Central memory CD8-positive, alpha-beta T cell (primary cell): ENCODE data around the gene HES5.

Experiments used
- ATAC-seq: fragments of 150-1000 bp; cut with Tn5 transposase; replicated peaks from 2 replicates; pipeline ENCODE4 v1.10.0; 2022; ENCODE audit warnings: mild to moderate bottlenecking, moderate FRiP score, moderate number of reproducible peaks; ENCODE audit not compliant: poor library complexity, severe bottlenecking; ENCODE audit errors: extremely low read depth
- DNase-seq, 2 donors: peaks; one replicate each; pipeline ENCODE4 v3.0.0; 2021; ENCODE audit warnings: low spot score in 2 of 2
- H3K27ac Mint-ChIP-seq: one replicate; pipeline ENCODE4 v1.8.0; 2022; ENCODE audit warnings: low read depth, mild to moderate bottlenecking, moderate library complexity, mixed read lengths
- H3K27me3 Mint-ChIP-seq: one replicate; pipeline ENCODE4 v1.8.0; 2022; ENCODE audit warnings: mixed read lengths
- H3K36me3 Mint-ChIP-seq: one replicate; pipeline ENCODE4 v1.8.0; 2022; ENCODE audit warnings: mild to moderate bottlenecking, moderate library complexity, mixed read lengths; ENCODE audit not compliant: insufficient read depth
- H3K4me1 Mint-ChIP-seq: one replicate; pipeline ENCODE4 v1.8.0; 2022; ENCODE audit warnings: mixed read lengths
- H3K4me3 Mint-ChIP-seq: one replicate; pipeline ENCODE4 v1.8.0; 2022; ENCODE audit warnings: mild to moderate bottlenecking, moderate library complexity, mixed read lengths
- H3K9me3 Mint-ChIP-seq: one replicate; pipeline ENCODE4 v1.8.0; 2022; ENCODE audit warnings: mixed read lengths

Gene HES5

DNA sequence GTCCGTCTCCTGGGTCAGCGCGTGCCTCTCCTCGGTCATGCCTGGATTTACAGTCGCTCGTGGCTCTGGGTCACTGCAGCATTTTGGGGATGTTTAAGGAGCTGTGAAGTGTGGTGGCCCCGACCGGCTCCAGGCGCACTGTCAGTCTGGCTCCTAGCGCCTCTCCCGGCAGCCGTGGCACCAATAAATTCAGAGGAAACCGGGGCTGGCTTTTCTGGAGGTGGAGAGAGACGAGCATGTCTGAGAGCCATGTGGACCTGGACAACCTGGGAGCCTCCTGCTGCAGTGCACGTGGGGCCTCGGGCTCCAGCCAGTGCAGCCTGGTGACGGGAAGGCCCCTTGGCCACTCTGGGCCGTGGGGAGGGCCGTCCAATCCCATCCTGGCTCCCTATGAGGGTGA lies 36.8 kb downstream of the HES5 start:
- peaks cover 7% of the 10 kb centered on the region for H3K36me3 Mint-ChIP-seq
- peaks cover 8% of the 10 kb centered on the region for H3K9me3 Mint-ChIP-seq
- ATAC-seq (no peak), DNase-seq (no peak)
- peak overlapping the region; percentile 52 for H3K4me3 Mint-ChIP-seq
- peak overlapping the region; percentile 64 for H3K27ac Mint-ChIP-seq
- no peaks in the 10 kb centered on the region for H3K27me3 Mint-ChIP-seq
- peaks cover 36% of the 10 kb centered on the region for H3K4me1 Mint-ChIP-seq

DNA sequence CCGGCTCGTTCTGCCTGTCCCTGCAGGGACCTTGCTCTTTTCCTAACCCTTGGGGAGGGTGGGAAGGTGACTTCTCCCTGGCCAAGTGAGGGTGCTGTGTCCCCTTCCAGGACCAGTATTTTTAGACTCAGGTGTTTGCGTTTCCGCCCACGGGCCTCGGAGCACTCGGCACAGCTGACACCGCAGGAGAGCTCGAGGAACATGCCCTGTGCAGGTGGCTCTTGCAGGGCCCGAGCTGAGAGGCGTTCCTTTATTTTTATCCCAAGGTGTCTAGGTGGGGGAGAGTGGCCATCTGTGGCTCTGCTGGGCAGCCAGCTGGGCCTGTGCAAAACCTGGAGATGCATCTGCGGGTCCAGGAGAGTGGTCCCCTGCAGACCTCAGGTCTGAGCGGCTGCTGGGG lies 38.0 kb downstream of the HES5 start:
- Mint-ChIP-seq H3K4me3 (no peak overlapping the region), H3K4me1 (peaks cover 36% of the 10 kb centered on the region), H3K27ac (no peak overlapping the region), H3K36me3 (peaks cover 7% of the 10 kb centered on the region), H3K27me3 (no peaks in the 10 kb centered on the region), H3K9me3 (peaks cover 14% of the 10 kb centered on the region)
- DNase-seq (no peak), ATAC-seq (no peak)

- H3K36me3 Mint-ChIP-seq, result peaks cover 1% of the 10 kb centered on the region
- no peak for DNase-seq
- no peak overlapping the region for H3K27ac Mint-ChIP-seq
- H3K27me3 Mint-ChIP-seq, result no peaks in the 10 kb centered on the region
- H3K9me3 Mint-ChIP-seq, result peaks cover 14% of the 10 kb centered on the region
- peaks cover 22% of the 10 kb centered on the region for H3K4me1 Mint-ChIP-seq
- no peak for ATAC-seq
- no peak overlapping the region for H3K4me3 Mint-ChIP-seq
These were observed 40.4 kb downstream of the HES5 start for GRCh38 chr1:2489615-2490014.

- Mint-ChIP-seq H3K4me1 (peaks cover 23% of the 10 kb centered on the region), H3K4me3 (no peak overlapping the region), H3K36me3 (peaks cover 1% of the 10 kb centered on the region), H3K9me3 (peaks cover 14% of the 10 kb centered on the region), H3K27ac (no peak overlapping the region), H3K27me3 (no peaks in the 10 kb centered on the region)
- ATAC-seq, result no peak
- DNase-seq, result no peak
These were observed 41.4 kb downstream of the HES5 start for GRCh38 chr1:2488688-2489087.

GRCh38 chr1:2486558-2486957 lies 43.5 kb downstream of the HES5 start:
- ATAC-seq (no peak), DNase-seq (no peak)
- peaks cover 14% of the 10 kb centered on the region for H3K9me3 Mint-ChIP-seq
- no peak overlapping the region for H3K27ac Mint-ChIP-seq
- H3K4me1 Mint-ChIP-seq, result peaks cover 11% of the 10 kb centered on the region
- H3K4me3 Mint-ChIP-seq, result no peak overlapping the region
- peaks cover 1% of the 10 kb centered on the region for H3K36me3 Mint-ChIP-seq
- no peaks in the 10 kb centered on the region for H3K27me3 Mint-ChIP-seq

DNA sequence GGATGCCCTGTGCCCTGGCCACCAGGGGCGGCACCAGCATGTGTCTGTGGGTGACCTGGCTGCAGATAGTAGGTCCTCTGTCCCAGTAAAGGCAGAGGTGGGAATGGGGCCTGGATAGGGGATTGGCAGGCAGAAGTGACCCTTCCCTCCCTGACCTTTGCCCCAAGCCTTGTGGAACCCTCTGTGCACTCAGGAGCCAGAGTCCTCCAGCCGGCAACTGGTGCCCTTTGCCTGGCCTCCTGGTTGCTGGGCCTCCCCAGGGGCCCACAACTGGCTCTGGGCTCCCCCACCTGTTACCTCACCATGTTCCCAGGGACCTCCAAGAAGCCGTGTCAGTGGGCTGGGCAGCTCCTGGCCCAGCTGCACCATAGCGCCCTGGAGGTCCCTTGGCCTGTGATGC lies 44.0 kb downstream of the HES5 start:
- H3K4me1 Mint-ChIP-seq, result peaks cover 7% of the 10 kb centered on the region

GRCh38 chr1:2483970-2484369 lies 46.1 kb downstream of the HES5 start:
- peaks cover 7% of the 10 kb centered on the region for H3K4me1 Mint-ChIP-seq
- no peaks in the 10 kb centered on the region for H3K27me3 Mint-ChIP-seq

More for the DNA sequence above, 44.0 kb downstream of the HES5 start:
- H3K36me3 Mint-ChIP-seq, result no peaks in the 10 kb centered on the region
- DNase-seq (no peak), ATAC-seq (no peak)
- no peak overlapping the region for H3K4me3 Mint-ChIP-seq
- no peak overlapping the region for H3K27ac Mint-ChIP-seq
- H3K27me3 Mint-ChIP-seq, result no peaks in the 10 kb centered on the region
- H3K9me3 Mint-ChIP-seq, result peaks cover 14% of the 10 kb centered on the region

GRCh38 chr1:2483026-2483425 lies 47.0 kb downstream of the HES5 start:
- Mint-ChIP-seq H3K27me3 (no peaks in the 10 kb centered on the region), H3K36me3 (peaks cover 1% of the 10 kb centered on the region), H3K9me3 (peaks cover 4% of the 10 kb centered on the region), H3K4me3 (no peak overlapping the region), H3K27ac (no peak overlapping the region), H3K4me1 (peaks cover 7% of the 10 kb centered on the region)
- ATAC-seq (no peak), DNase-seq (no peak)

More at GRCh38 chr1:2483970-2484369, 46.1 kb downstream of the HES5 start:
- Mint-ChIP-seq H3K27ac (no peak overlapping the region), H3K36me3 (peaks cover 1% of the 10 kb centered on the region), H3K9me3 (peaks cover 13% of the 10 kb centered on the region), H3K4me3 (no peak overlapping the region)
- DNase-seq, result no peak
- ATAC-seq, result no peak

DNA sequence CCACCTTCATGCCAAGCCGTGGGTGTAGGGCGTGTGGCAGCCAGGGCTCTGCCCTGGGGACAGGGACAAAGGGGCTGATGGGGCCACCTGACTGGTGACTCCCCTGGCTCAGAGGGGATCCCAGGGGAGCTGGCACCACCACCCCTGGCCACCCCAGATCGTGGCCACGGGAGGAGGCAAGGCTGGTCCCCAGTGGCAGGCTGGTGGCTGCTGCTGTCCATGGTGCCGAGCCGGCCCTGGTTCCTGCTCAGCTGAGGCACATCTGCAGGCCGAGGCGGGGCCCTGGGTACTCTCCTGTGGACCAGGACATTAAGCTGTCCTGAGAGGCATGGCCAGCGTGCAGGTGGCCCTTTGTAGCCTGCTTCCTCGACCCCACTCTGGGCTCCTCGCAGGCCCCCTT lies 47.5 kb downstream of the HES5 start:
- Mint-ChIP-seq H3K36me3 (peaks cover 1% of the 10 kb centered on the region), H3K9me3 (no peaks in the 10 kb centered on the region), H3K27ac (no peak overlapping the region), H3K4me3 (no peak overlapping the region), H3K27me3 (no peaks in the 10 kb centered on the region), H3K4me1 (peaks cover 7% of the 10 kb centered on the region)
- DNase-seq, result no peak
- no peak for ATAC-seq

DNA sequence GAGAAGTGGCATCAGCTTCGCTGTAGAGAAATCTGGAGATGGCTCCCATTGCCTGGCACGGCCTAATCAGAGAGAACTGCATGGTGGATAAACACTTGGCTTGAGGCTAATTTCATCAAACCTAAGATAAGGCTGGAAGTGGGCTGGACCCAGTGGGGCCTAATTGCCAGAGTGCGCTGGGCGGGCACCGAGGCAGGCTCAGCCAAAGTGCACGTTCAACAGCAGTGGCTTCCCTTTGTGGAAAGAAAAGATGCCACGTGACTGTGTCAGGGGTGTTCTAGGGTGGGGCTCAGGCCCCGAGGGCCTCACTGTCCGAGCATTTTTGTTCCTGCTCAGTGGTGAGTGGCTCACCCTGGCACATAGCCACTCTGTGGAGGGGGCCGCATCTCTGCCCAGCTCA lies 48.2 kb downstream of the HES5 start:
- no peaks in the 10 kb centered on the region for H3K27me3 Mint-ChIP-seq
- H3K4me1 Mint-ChIP-seq, result peaks cover 7% of the 10 kb centered on the region
- H3K9me3 Mint-ChIP-seq, result no peaks in the 10 kb centered on the region
- H3K4me3 Mint-ChIP-seq, result no peak overlapping the region
- no peak overlapping the region for H3K27ac Mint-ChIP-seq
- peaks cover 1% of the 10 kb centered on the region for H3K36me3 Mint-ChIP-seq
- no peak for ATAC-seq
- no peak for DNase-seq

GRCh38 chr1:2480986-2481364 lies 49.1 kb downstream of the HES5 start:
- ATAC-seq, result no peak

DNA sequence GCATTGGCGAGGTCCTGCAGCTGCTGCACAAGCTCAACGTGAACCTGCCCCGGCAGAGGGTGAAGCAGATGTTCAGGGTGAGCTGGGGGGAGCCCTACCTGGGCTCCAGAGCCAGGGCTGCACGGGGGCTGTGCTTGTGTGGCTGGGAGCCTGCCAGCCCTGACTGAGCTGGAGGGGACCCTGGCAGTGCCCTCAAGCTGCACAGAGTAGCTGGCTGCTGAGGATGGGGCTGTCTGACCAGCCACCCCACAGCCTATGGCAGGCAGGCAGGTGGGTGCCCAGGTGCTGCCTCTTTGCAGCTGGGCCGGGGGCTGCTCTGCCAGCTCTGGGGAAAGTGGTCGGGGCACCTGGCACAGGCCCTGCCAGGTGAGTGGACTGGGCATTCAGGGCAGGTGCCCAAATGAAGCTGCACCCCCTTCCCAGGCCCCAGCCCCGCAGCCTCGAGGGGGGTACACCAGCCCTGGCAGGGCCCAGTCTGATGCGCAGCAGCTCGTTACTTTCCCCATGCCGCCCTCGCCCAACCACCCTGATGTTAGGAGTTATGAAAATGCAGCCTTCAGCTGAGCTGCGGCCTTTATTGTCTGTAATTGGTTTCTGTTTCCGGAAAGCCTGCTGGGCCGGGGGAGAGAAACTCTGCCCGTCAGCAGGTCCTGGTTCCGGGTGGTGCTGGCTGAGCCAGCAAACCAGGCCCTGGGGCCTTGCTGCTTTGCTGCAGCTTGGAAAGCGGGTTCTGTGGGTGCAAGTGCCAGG lies 49.7 kb downstream of the HES5 start:
- Mint-ChIP-seq H3K27ac (no peak overlapping the region), H3K27me3 (no peaks in the 10 kb centered on the region), H3K9me3 (no peaks in the 10 kb centered on the region), H3K4me1 (peaks cover 7% of the 10 kb centered on the region), H3K36me3 (peaks cover 1% of the 10 kb centered on the region), H3K4me3 (no peak overlapping the region)
- no peak for DNase-seq
- ATAC-seq, result no peak

More at GRCh38 chr1:2480986-2481364, 49.1 kb downstream of the HES5 start:
- DNase-seq, result no peak
- H3K36me3 Mint-ChIP-seq, result peaks cover 1% of the 10 kb centered on the region
- no peaks in the 10 kb centered on the region for H3K27me3 Mint-ChIP-seq
- H3K9me3 Mint-ChIP-seq, result no peaks in the 10 kb centered on the region
- H3K4me1 Mint-ChIP-seq, result peaks cover 7% of the 10 kb centered on the region
- no peak overlapping the region for H3K4me3 Mint-ChIP-seq
- no peak overlapping the region for H3K27ac Mint-ChIP-seq

DNA sequence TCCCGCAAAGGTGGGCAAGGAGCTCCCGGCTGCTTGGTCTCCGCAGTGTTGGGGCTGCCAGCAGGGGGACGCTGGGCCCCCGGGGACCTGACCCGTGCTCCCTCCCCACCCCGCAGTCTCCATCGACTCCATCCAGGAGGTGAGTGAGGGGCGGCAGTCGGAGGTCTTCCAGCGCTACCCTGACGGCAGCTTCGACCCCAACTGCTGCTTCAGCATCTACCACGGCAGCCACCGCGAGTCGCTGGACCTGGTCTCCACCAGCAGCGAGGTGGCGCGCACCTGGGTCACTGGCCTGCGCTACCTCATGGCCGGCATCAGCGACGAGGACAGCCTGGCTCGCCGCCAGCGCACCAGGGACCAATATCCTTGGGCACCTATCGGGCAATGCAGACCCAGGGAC lies 50.4 kb downstream of the HES5 start:
- Mint-ChIP-seq H3K9me3 (no peaks in the 10 kb centered on the region), H3K27ac (no peak overlapping the region), H3K27me3 (no peaks in the 10 kb centered on the region), H3K4me1 (peaks cover 7% of the 10 kb centered on the region), H3K4me3 (no peak overlapping the region), H3K36me3 (peaks cover 1% of the 10 kb centered on the region)
- no peak for DNase-seq
- ATAC-seq, result no peak
